ENCODE results near the gene UBE2C. TPM values are rescaled to one million over a fixed set of nuclear protein-coding genes. Genes with fewer than 3 reads are reported as not detected.

UBE2C gene
- total RNA-seq, 4 donors from 2014 or later: 9.0 to 25.4 (median 20.7) TPM

- Histone ChIP-seq H3K4me3 (peak overlapping the region; percentile 61), H3K27ac (peak overlapping the region; percentile 97)
These were observed 20.2 kb downstream of the UBE2C start for GRCh38 chr20:45832619-45833018.

GRCh38 chr20:45833030-45833882 lies 20.8 kb downstream of the UBE2C start, which contains the start of gene SNX21:
Gene SNX21 (plus strand): TSS chr20:45833799. CDS start chr20:45833920, 121 bp downstream.
- peak; percentile 91 to 93 for DNase-seq (ENCODE audit: low spot score in 2 of 2)
- H3K27me3 ChIP-seq: no peaks in the 10 kb centered on the region
- peaks cover 42% of the 10 kb centered on the region for H3K4me1 ChIP-seq
- peak in 2 of 3 donors; percentile 57 to 84 for TF ChIP-seq POLR2AphosphoS5 (IDR thresholded peaks at IDR 0.05)
- no peak for TF ChIP-seq POLR2A (IDR thresholded peaks at IDR 0.05)
- TF ChIP-seq EP300 (IDR thresholded peaks at IDR 0.05): no peak
- no peak for TF ChIP-seq CTCF (IDR thresholded peaks at IDR 0.05)
- peak within 1 kb of the TSS; percentile 97 for H3K27ac ChIP-seq
- peaks cover 6% of the 10 kb centered on the region for H3K36me3 ChIP-seq
- peak within 1 kb of the TSS; percentile 61 for H3K4me3 ChIP-seq
- 3% methylated on average over 28 of the region's 35 CpGs for WGBS
- H3K9me3 ChIP-seq: no peaks in the 10 kb centered on the region

More at GRCh38 chr20:45832619-45833018, 20.2 kb downstream of the UBE2C start:
- no peaks in the 10 kb centered on the region for H3K36me3 ChIP-seq
- H3K4me1 ChIP-seq: peaks cover 42% of the 10 kb centered on the region
- DNase-seq (ENCODE audit: low spot score in 2 of 2): no peak
- no peaks in the 10 kb centered on the region for H3K27me3 ChIP-seq
- 79% methylated on average over 4 of the region's 4 CpGs for WGBS
- H3K9me3 ChIP-seq: no peaks in the 10 kb centered on the region
- TF ChIP-seq POLR2A (IDR thresholded peaks at IDR 0.05): no peak
- TF ChIP-seq CTCF (IDR thresholded peaks at IDR 0.05): no peak
- no peak for TF ChIP-seq POLR2AphosphoS5 (IDR thresholded peaks at IDR 0.05)
- TF ChIP-seq EP300 (IDR thresholded peaks at IDR 0.05): no peak

- no peak for TF ChIP-seq POLR2A (IDR thresholded peaks at IDR 0.05)
- TF ChIP-seq POLR2AphosphoS5 (IDR thresholded peaks at IDR 0.05): peak in 1 of 3 donors; percentile 33
- no peak for TF ChIP-seq CTCF (IDR thresholded peaks at IDR 0.05)
- TF ChIP-seq EP300 (IDR thresholded peaks at IDR 0.05): no peak
- peak overlapping the region; percentile 97 for H3K27ac ChIP-seq
- WGBS: 3% methylated on average over 22 of the region's 71 CpGs
- peaks cover 9% of the 10 kb centered on the region for H3K36me3 ChIP-seq
- H3K4me1 ChIP-seq: peaks cover 42% of the 10 kb centered on the region
- no peaks in the 10 kb centered on the region for H3K27me3 ChIP-seq
- DNase-seq (ENCODE audit: low spot score in 2 of 2): peak; percentile 86 to 90
- no peaks in the 10 kb centered on the region for H3K9me3 ChIP-seq
- H3K4me3 ChIP-seq: peak overlapping the region; percentile 61
These were observed 21.7 kb downstream of the UBE2C start for GRCh38 chr20:45833883-45834796.

GRCh38 chr20:45834797-45835161 lies 22.3 kb downstream of the UBE2C start:
- Histone ChIP-seq H3K9me3 (no peaks in the 10 kb centered on the region), H3K4me1 (peaks cover 42% of the 10 kb centered on the region), H3K4me3 (peak overlapping the region; percentile 61), H3K27me3 (no peaks in the 10 kb centered on the region), H3K27ac (peak overlapping the region; percentile 97), H3K36me3 (peaks cover 9% of the 10 kb centered on the region)
- DNase-seq (ENCODE audit: low spot score in 2 of 2): no peak
- 59% methylated on average over 12 of the region's 14 CpGs for WGBS
- no peak for TF ChIP-seq POLR2A (IDR thresholded peaks at IDR 0.05)

GRCh38 chr20:45835329-45835765 lies 22.9 kb downstream of the UBE2C start:
- H3K4me1 ChIP-seq: peaks cover 42% of the 10 kb centered on the region
- WGBS: 34% methylated on average over 3 of the region's 3 CpGs
- peaks cover 13% of the 10 kb centered on the region for H3K36me3 ChIP-seq
- TF ChIP-seq CTCF (IDR thresholded peaks at IDR 0.05) (no peak), POLR2A (IDR thresholded peaks at IDR 0.05) (no peak), POLR2AphosphoS5 (IDR thresholded peaks at IDR 0.05) (no peak), EP300 (IDR thresholded peaks at IDR 0.05) (no peak)
- H3K9me3 ChIP-seq: no peaks in the 10 kb centered on the region
- no peak for DNase-seq (ENCODE audit: low spot score in 2 of 2)
- H3K27me3 ChIP-seq: no peaks in the 10 kb centered on the region
- peak overlapping the region; percentile 97 for H3K27ac ChIP-seq
- H3K4me3 ChIP-seq: peak overlapping the region; percentile 61

Measured in suprapubic skin (tissue), 4 donors.